Right atrium auricular region (tissue), 2 donors: ENCODE measurements around the gene PRSS56. TPM values are rescaled to one million over a fixed set of nuclear protein-coding genes. Genes with fewer than 3 reads are reported as not detected.
A peak's percentile ranks its signal among the peaks of the same experiment; 100 is the strongest.

Source experiments
- DNase-seq: peaks from one replicate; pipeline ENCODE4 v3.0.0-alpha.2; 2019; ENCODE audit warnings: low spot score
- H3K27ac ChIP-seq, 2 donors: fragments of 200-600 bp; sonication (generic); 1 replicate in 1 of 2; 2 replicates in 1 of 2; pipeline ENCODE4 v1.5.1; 2016 to 2019
- H3K27me3 ChIP-seq, 2 donors: fragments of 200-600 bp; sonication (generic); one replicate each; pipeline versions ENCODE4 v1.5.1 to v1.6.0; 2017 to 2019
- H3K36me3 ChIP-seq: fragments of 200-600 bp; sonication (generic); one replicate; pipeline ENCODE4 v1.5.1; 2016
- H3K4me1 ChIP-seq, 2 donors: fragments of 200-600 bp; sonication (generic); one replicate each; pipeline versions ENCODE4 v1.5.1 to v1.6.0; 2017 to 2019
- H3K4me3 ChIP-seq, 2 donors: fragments of 200-600 bp; sonication (generic); 1 replicate in 1 of 2; 2 replicates in 1 of 2; pipeline ENCODE4 v1.5.1; 2017 to 2019; ENCODE audit warnings: mild to moderate bottlenecking in 1 of 2, moderate library complexity in 1 of 2
- H3K9me3 ChIP-seq, 2 donors: fragments of 200-600 bp; sonication (generic); one replicate each; pipeline ENCODE4 v1.5.1; 2019
- total RNA-seq, 2 donors: library from RNA; depleted of rRNA; stranded (reverse); fragments of >200 nt; gene quantifications; one replicate each; pipeline ENCODE4 v1.1.0, GENCODE V29; 2016
- TF ChIP-seq, protein P1 (sequence below), 2 donors: fragments of 200-600 bp; sonication (generic); IDR thresholded peaks; one replicate each; pipeline ENCODE4 v1.5.1; 2019; ENCODE audit warnings: antibody characterized with exemption in 2 of 2

PRSS56 gene
- total RNA-seq, 2 donors from 2014 or later = 0.20 TPM; not detected in 1

DNA sequence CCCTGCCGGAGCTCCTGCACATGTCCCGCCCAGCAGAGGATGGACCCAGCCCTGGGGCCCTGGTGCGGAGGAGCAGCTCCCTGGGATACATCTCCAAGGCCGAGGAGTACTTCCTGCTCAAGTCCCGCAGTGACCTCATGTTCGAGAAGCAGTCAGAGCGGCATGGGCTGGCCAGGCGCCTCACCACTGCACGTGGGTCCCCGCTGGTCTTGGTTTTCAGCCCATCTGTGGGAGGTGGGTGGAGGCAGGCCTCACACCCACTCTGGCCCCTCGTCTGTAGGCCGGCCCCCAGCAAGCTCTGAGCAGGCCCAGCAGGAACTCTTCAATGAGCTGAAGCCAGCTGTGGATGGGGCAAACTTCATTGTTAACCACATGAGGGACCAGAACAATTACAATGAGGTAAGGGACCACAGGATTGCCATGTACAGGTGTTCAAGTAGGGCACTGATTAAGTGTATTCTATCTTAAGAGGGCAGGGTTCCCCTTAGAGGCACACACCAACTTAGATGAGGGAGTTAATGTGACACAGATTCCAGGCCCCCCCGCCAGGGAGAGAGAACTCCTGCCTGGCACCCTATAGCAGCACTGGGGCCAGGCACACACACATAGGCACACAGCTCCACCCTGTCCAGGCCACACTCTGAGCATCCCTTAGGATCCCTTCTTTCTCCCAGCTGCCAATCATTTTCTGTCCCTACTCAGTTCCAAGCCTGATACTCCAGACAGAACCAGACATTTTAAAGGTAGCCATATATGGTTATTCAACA is 13.9 kb downstream of the PRSS56 start:
- H3K36me3 ChIP-seq = no peaks in the 10 kb centered on the region
- no peak overlapping the region for H3K4me3 ChIP-seq
- DNase-seq = no peak
- no peak overlapping the region for H3K27ac ChIP-seq
- H3K4me1 ChIP-seq = peaks cover 0 to 4% of the 10 kb centered on the region in 2 donors
- peaks cover 0 to 12% of the 10 kb centered on the region in 2 donors for H3K9me3 ChIP-seq
- TF ChIP-seq, protein P1, sequence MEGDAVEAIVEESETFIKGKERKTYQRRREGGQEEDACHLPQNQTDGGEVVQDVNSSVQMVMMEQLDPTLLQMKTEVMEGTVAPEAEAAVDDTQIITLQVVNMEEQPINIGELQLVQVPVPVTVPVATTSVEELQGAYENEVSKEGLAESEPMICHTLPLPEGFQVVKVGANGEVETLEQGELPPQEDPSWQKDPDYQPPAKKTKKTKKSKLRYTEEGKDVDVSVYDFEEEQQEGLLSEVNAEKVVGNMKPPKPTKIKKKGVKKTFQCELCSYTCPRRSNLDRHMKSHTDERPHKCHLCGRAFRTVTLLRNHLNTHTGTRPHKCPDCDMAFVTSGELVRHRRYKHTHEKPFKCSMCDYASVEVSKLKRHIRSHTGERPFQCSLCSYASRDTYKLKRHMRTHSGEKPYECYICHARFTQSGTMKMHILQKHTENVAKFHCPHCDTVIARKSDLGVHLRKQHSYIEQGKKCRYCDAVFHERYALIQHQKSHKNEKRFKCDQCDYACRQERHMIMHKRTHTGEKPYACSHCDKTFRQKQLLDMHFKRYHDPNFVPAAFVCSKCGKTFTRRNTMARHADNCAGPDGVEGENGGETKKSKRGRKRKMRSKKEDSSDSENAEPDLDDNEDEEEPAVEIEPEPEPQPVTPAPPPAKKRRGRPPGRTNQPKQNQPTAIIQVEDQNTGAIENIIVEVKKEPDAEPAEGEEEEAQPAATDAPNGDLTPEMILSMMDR (IDR thresholded peaks at IDR 0.05) = no peak
- H3K27me3 ChIP-seq = no peaks in the 10 kb centered on the region

DNA sequence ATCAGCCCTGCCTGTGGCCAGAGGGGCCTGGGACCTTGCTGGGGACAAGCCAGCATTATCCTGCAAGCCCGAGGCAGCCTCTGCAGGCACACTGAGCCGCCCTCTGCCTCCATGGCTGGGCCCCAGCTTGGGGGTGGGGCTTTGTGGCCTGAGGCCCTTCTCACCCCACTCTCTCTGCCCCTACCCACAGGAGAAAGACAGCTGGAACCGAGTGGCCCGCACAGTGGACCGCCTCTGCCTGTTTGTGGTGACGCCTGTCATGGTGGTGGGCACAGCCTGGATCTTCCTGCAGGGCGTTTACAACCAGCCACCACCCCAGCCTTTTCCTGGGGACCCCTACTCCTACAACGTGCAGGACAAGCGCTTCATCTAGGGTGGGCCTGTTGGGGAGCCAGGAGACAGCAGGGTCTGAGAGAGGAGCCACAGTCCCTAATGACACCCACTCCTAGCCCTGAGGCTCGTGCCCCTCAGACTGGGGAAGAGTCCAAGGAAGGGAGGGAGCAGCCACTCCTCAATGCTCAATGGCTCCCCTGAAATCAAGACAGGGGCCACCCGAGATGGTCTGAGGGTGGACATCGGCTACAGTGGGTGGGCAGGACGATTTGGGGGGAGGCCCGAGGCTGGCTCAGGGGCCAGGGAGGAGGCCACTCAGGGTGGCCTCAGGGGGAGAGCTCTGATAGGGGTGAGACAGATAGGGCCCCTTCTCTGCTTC is 14.9 kb downstream of the PRSS56 start:
- Histone ChIP-seq H3K27ac (no peak overlapping the region), H3K27me3 (no peaks in the 10 kb centered on the region), H3K4me3 (no peak overlapping the region), H3K4me1 (peaks cover 0 to 4% of the 10 kb centered on the region in 2 donors), H3K36me3 (no peaks in the 10 kb centered on the region), H3K9me3 (peaks cover 0 to 12% of the 10 kb centered on the region in 2 donors)
- TF ChIP-seq, protein P1 (IDR thresholded peaks at IDR 0.05) = no peak
- DNase-seq = no peak

DNA sequence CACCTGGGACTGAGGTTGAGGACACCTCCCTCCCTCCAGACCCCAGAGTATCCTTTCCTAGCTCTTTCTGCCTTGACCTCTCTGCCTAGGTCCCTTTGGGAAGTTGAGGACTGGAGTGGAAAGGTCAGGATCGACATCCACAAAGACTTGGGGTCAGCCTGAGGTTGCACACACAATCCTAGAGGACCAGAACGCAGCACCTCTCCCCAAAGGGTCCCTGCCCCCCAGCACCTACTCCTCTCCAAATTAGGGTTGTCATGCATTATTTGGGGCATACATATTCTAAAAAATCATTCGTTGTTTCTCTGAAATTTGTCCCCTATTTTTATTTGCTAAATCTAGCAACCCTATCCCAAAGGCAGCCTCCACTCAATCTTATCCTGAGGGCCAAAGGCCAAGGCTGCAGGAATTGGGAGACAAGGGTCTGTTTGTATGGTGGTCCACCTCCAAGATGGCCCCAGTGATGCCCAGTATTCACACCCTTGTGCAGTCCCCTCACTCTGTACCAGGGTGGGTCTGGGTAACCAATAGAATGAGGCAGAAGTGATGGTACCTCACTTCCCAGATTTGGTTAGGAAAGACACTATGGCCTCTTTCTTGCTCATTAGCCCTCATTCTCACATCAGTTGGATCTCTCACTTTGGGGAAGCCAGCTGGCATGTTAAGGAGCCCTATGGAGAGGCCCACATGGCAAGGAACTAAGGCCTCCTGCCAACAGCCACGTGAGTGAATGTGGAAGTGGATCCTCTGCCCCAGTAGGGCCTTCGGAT is 15.8 kb downstream of the PRSS56 start:
- no peak for DNase-seq
- peaks cover 0 to 4% of the 10 kb centered on the region in 2 donors for H3K4me1 ChIP-seq
- H3K4me3 ChIP-seq = no peak overlapping the region
- TF ChIP-seq, protein P1 (IDR thresholded peaks at IDR 0.05) = no peak
- no peaks in the 10 kb centered on the region for H3K36me3 ChIP-seq
- H3K27ac ChIP-seq = no peak overlapping the region
- H3K9me3 ChIP-seq = peaks cover 0 to 12% of the 10 kb centered on the region in 2 donors
- no peaks in the 10 kb centered on the region for H3K27me3 ChIP-seq

DNA sequence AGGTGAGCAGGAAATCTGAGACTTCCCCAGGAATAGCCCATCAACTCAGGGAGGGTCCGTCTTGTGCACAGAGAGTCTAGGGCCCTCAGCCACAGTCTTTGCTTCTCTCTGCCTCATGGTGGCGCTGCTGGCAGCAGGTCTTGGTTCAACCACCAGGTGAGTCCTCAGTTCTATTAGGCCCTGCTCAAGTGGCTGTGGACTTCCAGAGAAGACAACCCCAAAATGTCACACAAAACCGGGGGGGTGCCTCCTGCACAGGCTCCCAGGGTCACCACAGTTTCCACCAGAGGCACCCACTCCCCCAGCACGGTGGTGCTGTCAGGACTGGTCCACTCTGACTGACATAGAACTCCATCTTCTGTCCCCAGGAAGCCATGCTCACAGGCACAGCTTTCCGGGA is 16.9 kb downstream of the PRSS56 start:
- TF ChIP-seq, protein P1 (IDR thresholded peaks at IDR 0.05) = no peak
- DNase-seq = no peak
- Histone ChIP-seq H3K27ac (peak overlapping the region in 1 of 2 donors; percentile 32), H3K27me3 (no peaks in the 10 kb centered on the region), H3K9me3 (peaks cover 0 to 12% of the 10 kb centered on the region in 2 donors), H3K4me1 (peaks cover 0 to 8% of the 10 kb centered on the region in 2 donors), H3K4me3 (no peak overlapping the region), H3K36me3 (no peaks in the 10 kb centered on the region)

DNA sequence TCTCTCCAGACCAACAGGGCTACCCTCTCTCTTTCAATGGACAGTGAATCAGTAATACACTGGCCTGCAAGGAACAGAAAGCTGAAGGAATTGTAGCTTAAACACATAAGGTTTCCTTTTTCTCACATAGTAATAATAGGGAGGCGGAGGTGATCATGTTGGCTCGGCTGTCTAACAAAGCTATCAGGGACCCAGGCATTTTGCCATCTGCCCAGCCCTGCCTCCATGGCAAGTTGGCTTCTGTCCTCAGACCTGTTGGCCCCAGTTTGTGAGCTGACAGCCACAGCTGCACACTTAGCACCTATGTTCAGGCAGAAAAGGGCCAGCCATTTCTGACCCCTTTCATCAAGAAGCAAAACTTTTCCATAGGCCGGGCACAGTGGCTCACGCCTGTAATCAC is 17.3 kb downstream of the PRSS56 start:
- H3K4me3 ChIP-seq = no peak overlapping the region
- H3K27ac ChIP-seq = peak overlapping the region in 1 of 2 donors; percentile 32
- no peaks in the 10 kb centered on the region for H3K27me3 ChIP-seq
- peaks cover 0 to 12% of the 10 kb centered on the region in 2 donors for H3K9me3 ChIP-seq
- no peaks in the 10 kb centered on the region for H3K36me3 ChIP-seq
- TF ChIP-seq, protein P1 (IDR thresholded peaks at IDR 0.05) = no peak
- DNase-seq = no peak
- H3K4me1 ChIP-seq = peaks cover 0 to 8% of the 10 kb centered on the region in 2 donors
